Cardiac fibroblast (primary cell): ENCODE data around the gene RYR1.
"Not testable (repeated sequence)": the region's sequence is repeated elsewhere in the genome, so short reads cannot be mapped to it uniquely, and the experiment has no call there.

Experiments
- DNase-seq, 2 donors: peaks; one replicate each; pipeline versions ENCODE4 v3.0.0 to v3.0.0-alpha.2; 2010; ENCODE audit warnings: low read depth in 2 of 2
- H3K4me3 ChIP-seq, 2 donors: replicated peaks in 1 of 2; 1 replicate in 1 of 2; 2 replicates in 1 of 2; pipeline ENCODE4 v1.5.1; 2011; ENCODE audit warnings: low read depth in 2 of 2, low read length in 2 of 2, mild to moderate bottlenecking in 2 of 2, moderate library complexity in 1 of 2
- TF ChIP-seq, protein P1 (sequence below): IDR thresholded peaks from one replicate; pipeline ENCODE4 v1.5.1; 2011; ENCODE audit warnings: low read depth, mild to moderate bottlenecking, low read length, inconsistent platforms

Gene RYR1

DNA sequence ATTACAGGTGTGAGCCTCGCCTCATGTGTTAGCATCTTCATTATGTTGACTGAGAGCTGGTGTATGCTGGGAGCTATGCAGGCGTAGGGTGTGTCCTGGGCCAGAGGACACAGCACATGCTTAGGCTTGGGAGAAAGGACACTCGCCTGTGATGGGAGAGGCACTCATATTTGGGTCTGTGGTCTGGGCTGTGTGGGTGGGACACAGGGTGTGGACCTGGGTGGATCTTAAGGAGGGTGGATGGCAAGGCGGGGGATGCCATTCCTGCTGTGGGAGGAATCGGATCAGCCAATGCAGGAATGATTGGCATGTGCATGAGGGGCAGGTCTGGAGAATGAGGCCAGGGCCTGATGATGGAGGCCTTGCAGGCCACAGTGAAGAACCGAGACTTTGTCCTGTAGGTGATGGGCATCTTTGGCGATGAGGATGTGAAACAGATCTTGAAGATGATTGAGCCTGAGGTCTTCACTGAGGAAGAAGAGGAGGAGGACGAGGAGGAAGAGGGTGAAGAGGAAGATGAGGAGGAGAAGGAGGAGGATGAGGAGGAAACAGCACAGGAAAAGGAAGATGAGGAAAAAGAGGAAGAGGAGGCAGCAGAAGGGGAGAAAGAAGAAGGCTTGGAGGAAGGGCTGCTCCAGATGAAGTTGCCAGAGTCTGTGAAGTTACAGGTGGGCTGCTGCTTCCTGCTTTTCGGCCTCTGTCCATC is 55.4 kb downstream of the RYR1 start:
- TF ChIP-seq, protein P1, sequence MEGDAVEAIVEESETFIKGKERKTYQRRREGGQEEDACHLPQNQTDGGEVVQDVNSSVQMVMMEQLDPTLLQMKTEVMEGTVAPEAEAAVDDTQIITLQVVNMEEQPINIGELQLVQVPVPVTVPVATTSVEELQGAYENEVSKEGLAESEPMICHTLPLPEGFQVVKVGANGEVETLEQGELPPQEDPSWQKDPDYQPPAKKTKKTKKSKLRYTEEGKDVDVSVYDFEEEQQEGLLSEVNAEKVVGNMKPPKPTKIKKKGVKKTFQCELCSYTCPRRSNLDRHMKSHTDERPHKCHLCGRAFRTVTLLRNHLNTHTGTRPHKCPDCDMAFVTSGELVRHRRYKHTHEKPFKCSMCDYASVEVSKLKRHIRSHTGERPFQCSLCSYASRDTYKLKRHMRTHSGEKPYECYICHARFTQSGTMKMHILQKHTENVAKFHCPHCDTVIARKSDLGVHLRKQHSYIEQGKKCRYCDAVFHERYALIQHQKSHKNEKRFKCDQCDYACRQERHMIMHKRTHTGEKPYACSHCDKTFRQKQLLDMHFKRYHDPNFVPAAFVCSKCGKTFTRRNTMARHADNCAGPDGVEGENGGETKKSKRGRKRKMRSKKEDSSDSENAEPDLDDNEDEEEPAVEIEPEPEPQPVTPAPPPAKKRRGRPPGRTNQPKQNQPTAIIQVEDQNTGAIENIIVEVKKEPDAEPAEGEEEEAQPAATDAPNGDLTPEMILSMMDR = no peak
- no peak overlapping the region for H3K4me3 ChIP-seq
- DNase-seq = no peak

DNA sequence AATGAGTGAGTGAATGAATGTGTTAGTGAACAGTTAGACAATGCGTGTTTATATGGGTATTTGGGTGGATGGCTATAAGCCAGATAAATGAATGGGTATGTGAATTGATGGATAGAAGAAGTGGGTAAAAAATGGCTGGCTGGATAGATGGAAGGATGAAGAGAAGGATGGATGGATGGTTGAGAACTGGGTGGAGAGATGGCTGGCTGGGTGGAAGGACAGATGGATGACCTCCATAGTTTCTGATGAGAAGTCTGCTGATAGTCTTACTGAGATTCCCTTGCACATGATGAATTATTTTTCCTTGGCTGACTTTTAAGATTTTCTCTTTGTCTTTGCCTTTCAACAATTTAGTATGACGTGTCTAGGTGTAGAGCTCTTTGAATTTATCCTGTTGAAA is 57.4 kb downstream of the RYR1 start:
- H3K4me3 ChIP-seq = no peak overlapping the region
- DNase-seq = no peak
- TF ChIP-seq, protein P1 = no peak

DNA sequence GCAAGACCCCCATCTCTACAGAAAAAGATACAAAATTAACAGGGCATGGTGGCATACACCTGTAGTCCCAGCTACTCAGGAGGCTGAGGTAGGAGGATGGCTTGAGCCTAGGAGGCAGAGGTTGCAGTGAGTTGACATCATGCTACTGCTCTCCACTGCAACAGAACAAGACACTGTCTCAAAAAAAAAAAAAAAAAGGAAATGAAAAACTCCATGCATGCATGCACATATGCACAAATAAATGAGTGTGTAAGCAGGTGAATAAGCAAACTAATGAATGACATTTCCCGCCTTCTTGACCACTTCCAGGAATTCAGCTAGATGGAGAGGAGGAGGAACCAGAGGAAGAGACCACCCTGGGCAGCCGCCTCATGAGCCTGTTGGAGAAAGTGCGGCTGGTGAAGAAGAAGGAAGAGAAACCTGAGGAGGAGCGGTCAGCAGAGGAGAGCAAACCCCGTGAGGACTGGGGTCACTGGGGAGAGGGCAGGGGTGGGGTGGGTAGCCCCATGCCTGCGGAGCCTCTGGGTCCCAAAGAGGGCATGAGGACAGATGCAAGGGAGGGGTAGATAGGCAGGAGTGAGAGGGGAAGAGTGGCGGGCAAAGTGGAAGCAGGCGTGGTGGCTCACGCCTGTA is 58.8 kb downstream of the RYR1 start:
- no peak for DNase-seq
- TF ChIP-seq, protein P1 = no peak
- H3K4me3 ChIP-seq = no peak overlapping the region

DNA sequence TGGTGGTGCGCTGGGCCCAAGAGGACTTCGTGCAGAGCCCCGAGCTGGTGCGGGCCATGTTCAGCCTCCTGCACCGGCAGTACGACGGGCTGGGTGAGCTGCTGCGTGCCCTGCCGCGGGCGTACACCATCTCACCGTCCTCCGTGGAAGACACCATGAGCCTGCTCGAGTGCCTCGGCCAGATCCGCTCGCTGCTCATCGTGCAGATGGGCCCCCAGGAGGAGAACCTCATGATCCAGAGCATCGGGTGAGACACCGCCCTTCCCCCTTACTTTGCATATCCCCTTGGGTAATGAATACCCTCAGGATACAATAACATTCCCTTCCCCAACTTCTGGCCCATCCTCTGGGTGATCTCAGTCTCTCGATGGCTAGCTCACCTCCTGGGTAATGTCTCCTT is 60.9 kb downstream of the RYR1 start:
- no peak for DNase-seq
- no peak overlapping the region for H3K4me3 ChIP-seq
- TF ChIP-seq, protein P1 = no peak

DNA sequence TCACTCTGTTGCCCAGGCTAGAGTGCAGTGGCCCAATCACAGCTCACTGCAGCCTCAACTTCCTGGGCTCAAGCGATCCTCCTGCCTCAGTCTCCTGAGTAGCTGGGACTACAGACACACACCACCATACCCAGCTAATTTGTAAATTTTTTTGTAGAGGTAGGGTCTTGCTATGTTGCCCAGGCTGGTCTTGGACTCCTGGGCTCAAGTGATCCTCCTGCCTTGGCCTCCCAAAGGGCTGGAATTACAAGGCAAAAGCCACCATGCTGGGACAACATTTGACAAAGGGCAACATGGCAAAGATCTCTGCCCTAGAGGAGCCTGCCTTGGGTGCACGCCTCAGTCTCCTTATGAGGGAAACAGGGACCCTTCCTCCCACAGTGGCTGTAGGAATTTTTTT is 61.9 kb downstream of the RYR1 start:
- not testable (repeated sequence) for DNase-seq, H3K4me3 ChIP-seq

DNA sequence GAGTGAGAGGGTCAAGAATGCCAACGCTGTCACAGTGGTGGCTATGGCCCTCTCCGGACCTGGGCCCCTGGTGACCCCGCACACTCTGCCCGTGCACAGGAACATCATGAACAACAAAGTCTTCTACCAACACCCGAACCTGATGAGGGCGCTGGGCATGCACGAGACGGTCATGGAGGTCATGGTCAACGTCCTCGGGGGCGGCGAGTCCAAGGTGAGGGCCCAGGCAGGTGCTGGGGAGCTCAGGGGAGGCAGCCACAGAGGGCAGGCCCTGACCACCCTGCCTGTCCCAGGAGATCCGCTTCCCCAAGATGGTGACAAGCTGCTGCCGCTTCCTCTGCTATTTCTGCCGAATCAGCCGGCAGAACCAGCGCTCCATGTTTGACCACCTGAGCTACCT is 62.6 kb downstream of the RYR1 start:
- H3K4me3 ChIP-seq = peak overlapping the region in 1 of 2 donors; percentile 3
- DNase-seq = no peak
- TF ChIP-seq, protein P1 = no peak

DNA sequence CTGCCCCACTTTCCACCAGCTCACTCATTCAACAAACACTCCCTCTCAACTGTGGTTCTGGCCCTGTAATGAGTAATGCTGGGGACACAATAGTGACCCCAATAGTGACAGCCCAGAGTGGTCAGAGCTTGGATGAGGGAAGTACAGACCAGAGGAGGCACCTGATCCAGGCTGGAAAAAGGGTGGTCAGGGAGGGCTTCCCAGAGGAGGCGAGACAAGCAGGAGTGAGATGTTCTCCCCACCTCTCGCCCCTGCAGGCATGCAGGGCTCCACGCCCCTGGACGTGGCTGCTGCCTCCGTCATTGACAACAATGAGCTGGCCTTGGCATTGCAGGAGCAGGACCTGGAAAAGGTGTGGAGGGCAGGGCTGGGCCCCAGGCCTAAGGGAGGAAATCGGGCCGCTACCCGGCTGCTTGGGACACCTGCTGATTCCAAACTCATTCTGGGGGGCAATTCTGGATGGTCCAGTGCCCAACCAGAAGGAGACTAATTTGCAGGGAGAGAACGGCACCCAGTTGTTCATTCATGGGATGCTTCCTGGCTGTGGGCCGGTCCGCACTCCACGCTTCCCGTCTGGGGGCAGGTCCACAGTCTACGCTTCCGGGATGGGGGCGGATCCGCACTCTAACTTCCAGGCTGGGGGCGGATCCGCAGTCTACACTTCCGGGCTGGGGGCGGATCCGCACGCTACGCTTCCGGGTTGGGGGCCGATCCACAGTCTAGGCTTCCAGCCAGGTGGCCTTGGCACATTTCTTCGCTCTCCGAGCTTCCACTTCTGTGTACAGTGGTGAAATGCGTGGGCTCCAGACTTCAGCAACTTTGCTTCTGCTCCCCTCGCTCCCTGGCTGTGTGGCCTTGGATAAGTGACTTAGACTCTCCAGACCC is 63.4 kb downstream of the RYR1 start:
- H3K4me3 ChIP-seq = no peak overlapping the region
- DNase-seq = peak in 1 of 2 donors; percentile 3
- TF ChIP-seq, protein P1 = no peak
